ENCODE data around the gene GLTP. TPM values are rescaled to one million over a fixed set of nuclear protein-coding genes. Genes with fewer than 3 reads are reported as not detected.

The GLTP gene
- total RNA-seq, 3 donors from 2014 or later, result 38.8 to 44.7 (median 40.0) TPM

GRCh38 chr12:109818905-109819500, 61.3 kb downstream of the GLTP start:
- no peaks in the 10 kb centered on the region for H3K4me1 Mint-ChIP-seq (ENCODE audit: low read depth)
- no peak overlapping the region for H3K4me3 Mint-ChIP-seq
- DNase-seq (no peak), ATAC-seq (no peak)
- H3K9me3 Mint-ChIP-seq, result no peaks in the 10 kb centered on the region
- no peaks in the 10 kb centered on the region for H3K36me3 Mint-ChIP-seq (ENCODE audit: insufficient read depth)
- peaks cover 3% of the 10 kb centered on the region for H3K27me3 Mint-ChIP-seq (ENCODE audit: low read depth)

GRCh38 chr12:109818253-109818652, 62.1 kb downstream of the GLTP start:
- Mint-ChIP-seq H3K4me1 (ENCODE audit: low read depth) (no peaks in the 10 kb centered on the region), H3K9me3 (no peaks in the 10 kb centered on the region), H3K4me3 (no peak overlapping the region), H3K36me3 (ENCODE audit: insufficient read depth) (no peaks in the 10 kb centered on the region), H3K27me3 (ENCODE audit: low read depth) (peaks cover 3% of the 10 kb centered on the region)
- ATAC-seq (no peak), DNase-seq (no peak)

GRCh38 chr12:109817627-109818231, 62.6 kb downstream of the GLTP start:
- Mint-ChIP-seq H3K4me3 (no peak overlapping the region), H3K4me1 (ENCODE audit: low read depth) (no peaks in the 10 kb centered on the region), H3K9me3 (no peaks in the 10 kb centered on the region), H3K36me3 (ENCODE audit: insufficient read depth) (no peaks in the 10 kb centered on the region), H3K27me3 (ENCODE audit: low read depth) (peaks cover 3% of the 10 kb centered on the region)
- ATAC-seq (no peak), DNase-seq (no peak)

GRCh38 chr12:109816870-109817269, 63.5 kb downstream of the GLTP start:
- no peaks in the 10 kb centered on the region for H3K36me3 Mint-ChIP-seq (ENCODE audit: insufficient read depth)
- no peak for ATAC-seq
- DNase-seq, result no peak
- no peaks in the 10 kb centered on the region for H3K4me1 Mint-ChIP-seq (ENCODE audit: low read depth)
- H3K27me3 Mint-ChIP-seq (ENCODE audit: low read depth), result peaks cover 3% of the 10 kb centered on the region
- no peak overlapping the region for H3K4me3 Mint-ChIP-seq
- H3K9me3 Mint-ChIP-seq, result no peaks in the 10 kb centered on the region

GRCh38 chr12:109815757-109816617, 64.4 kb downstream of the GLTP start:
- Mint-ChIP-seq H3K4me1 (ENCODE audit: low read depth) (no peaks in the 10 kb centered on the region), H3K36me3 (ENCODE audit: insufficient read depth) (no peaks in the 10 kb centered on the region), H3K9me3 (no peaks in the 10 kb centered on the region), H3K4me3 (no peak overlapping the region), H3K27me3 (ENCODE audit: low read depth) (peaks cover 6% of the 10 kb centered on the region)
- no peak for DNase-seq
- no peak for ATAC-seq

- DNase-seq (no peak), ATAC-seq (no peak)
- Mint-ChIP-seq H3K36me3 (ENCODE audit: insufficient read depth) (no peaks in the 10 kb centered on the region), H3K4me3 (no peak overlapping the region), H3K27me3 (ENCODE audit: low read depth) (peaks cover 6% of the 10 kb centered on the region), H3K4me1 (ENCODE audit: low read depth) (no peaks in the 10 kb centered on the region), H3K9me3 (no peaks in the 10 kb centered on the region)
Measured at GRCh38 chr12:109815225-109815624, 65.1 kb downstream of the GLTP start.

- H3K4me1 Mint-ChIP-seq (ENCODE audit: low read depth), result no peaks in the 10 kb centered on the region
- no peaks in the 10 kb centered on the region for H3K36me3 Mint-ChIP-seq (ENCODE audit: insufficient read depth)
- H3K9me3 Mint-ChIP-seq, result no peaks in the 10 kb centered on the region
- DNase-seq (no peak), ATAC-seq (no peak)
- no peak overlapping the region for H3K4me3 Mint-ChIP-seq
- H3K27me3 Mint-ChIP-seq (ENCODE audit: low read depth), result peaks cover 6% of the 10 kb centered on the region
Measured at GRCh38 chr12:109814600-109815150, 65.7 kb downstream of the GLTP start.

GRCh38 chr12:109813810-109814416, 66.4 kb downstream of the GLTP start:
- DNase-seq (no peak), ATAC-seq (no peak)
- Mint-ChIP-seq H3K9me3 (no peaks in the 10 kb centered on the region), H3K36me3 (ENCODE audit: insufficient read depth) (no peaks in the 10 kb centered on the region), H3K4me3 (no peak overlapping the region), H3K27me3 (ENCODE audit: low read depth) (peaks cover 6% of the 10 kb centered on the region), H3K4me1 (ENCODE audit: low read depth) (no peaks in the 10 kb centered on the region)

GRCh38 chr12:109811624-109811995, 68.7 kb downstream of the GLTP start:
- Mint-ChIP-seq H3K9me3 (no peaks in the 10 kb centered on the region), H3K27me3 (ENCODE audit: low read depth) (peaks cover 3% of the 10 kb centered on the region), H3K4me3 (no peak overlapping the region), H3K36me3 (ENCODE audit: insufficient read depth) (no peaks in the 10 kb centered on the region), H3K4me1 (ENCODE audit: low read depth) (no peaks in the 10 kb centered on the region)
- DNase-seq (no peak), ATAC-seq (no peak)

GRCh38 chr12:109810954-109811623, 69.3 kb downstream of the GLTP start:
- Mint-ChIP-seq H3K9me3 (no peaks in the 10 kb centered on the region), H3K4me3 (no peak overlapping the region), H3K27me3 (ENCODE audit: low read depth) (peaks cover 3% of the 10 kb centered on the region), H3K36me3 (ENCODE audit: insufficient read depth) (no peaks in the 10 kb centered on the region), H3K4me1 (ENCODE audit: low read depth) (no peaks in the 10 kb centered on the region)
- ATAC-seq (no peak), DNase-seq (no peak)

GRCh38 chr12:109808876-109809646, 71.3 kb downstream of the GLTP start:
- no peaks in the 10 kb centered on the region for H3K36me3 Mint-ChIP-seq (ENCODE audit: insufficient read depth)

GRCh38 chr12:109807954-109808643, 72.2 kb downstream of the GLTP start:
- ATAC-seq (no peak), DNase-seq (no peak)
- H3K27me3 Mint-ChIP-seq (ENCODE audit: low read depth), result peaks cover 3% of the 10 kb centered on the region
- H3K9me3 Mint-ChIP-seq, result no peaks in the 10 kb centered on the region
- no peaks in the 10 kb centered on the region for H3K4me1 Mint-ChIP-seq (ENCODE audit: low read depth)
- no peak overlapping the region for H3K4me3 Mint-ChIP-seq
- H3K36me3 Mint-ChIP-seq (ENCODE audit: insufficient read depth), result no peaks in the 10 kb centered on the region

More at GRCh38 chr12:109808876-109809646, 71.3 kb downstream of the GLTP start:
- Mint-ChIP-seq H3K4me3 (no peak overlapping the region), H3K9me3 (no peaks in the 10 kb centered on the region), H3K4me1 (ENCODE audit: low read depth) (no peaks in the 10 kb centered on the region), H3K27me3 (ENCODE audit: low read depth) (peaks cover 3% of the 10 kb centered on the region)
- no peak for ATAC-seq
- DNase-seq, result no peak
